Measurements from ENCODE around the gene KY.
"Not testable (repeated sequence)": the region's sequence is repeated elsewhere in the genome, so short reads cannot be mapped to it uniquely, and the experiment has no call there.

The KY gene

GRCh38 chr3:134598763-134599545 lies 51.9 kb downstream of the KY start:
- DNase-seq (ENCODE audit: low spot score) = no peak
- in situ Hi-C loops (cut with MboI; ENCODE audit: low pct_unique_long_range_greater_than_20kb, low sequenced_read_pairs, unreplicated experiment) = no loop called here
- TF ChIP-seq, protein P1, sequence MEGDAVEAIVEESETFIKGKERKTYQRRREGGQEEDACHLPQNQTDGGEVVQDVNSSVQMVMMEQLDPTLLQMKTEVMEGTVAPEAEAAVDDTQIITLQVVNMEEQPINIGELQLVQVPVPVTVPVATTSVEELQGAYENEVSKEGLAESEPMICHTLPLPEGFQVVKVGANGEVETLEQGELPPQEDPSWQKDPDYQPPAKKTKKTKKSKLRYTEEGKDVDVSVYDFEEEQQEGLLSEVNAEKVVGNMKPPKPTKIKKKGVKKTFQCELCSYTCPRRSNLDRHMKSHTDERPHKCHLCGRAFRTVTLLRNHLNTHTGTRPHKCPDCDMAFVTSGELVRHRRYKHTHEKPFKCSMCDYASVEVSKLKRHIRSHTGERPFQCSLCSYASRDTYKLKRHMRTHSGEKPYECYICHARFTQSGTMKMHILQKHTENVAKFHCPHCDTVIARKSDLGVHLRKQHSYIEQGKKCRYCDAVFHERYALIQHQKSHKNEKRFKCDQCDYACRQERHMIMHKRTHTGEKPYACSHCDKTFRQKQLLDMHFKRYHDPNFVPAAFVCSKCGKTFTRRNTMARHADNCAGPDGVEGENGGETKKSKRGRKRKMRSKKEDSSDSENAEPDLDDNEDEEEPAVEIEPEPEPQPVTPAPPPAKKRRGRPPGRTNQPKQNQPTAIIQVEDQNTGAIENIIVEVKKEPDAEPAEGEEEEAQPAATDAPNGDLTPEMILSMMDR (IDR thresholded peaks at IDR 0.05; ENCODE audit: extremely low read depth, insufficient read depth, missing control alignments) = no peak

GRCh38 chr3:134597390-134597970 lies 53.3 kb downstream of the KY start:
- in situ Hi-C loops (cut with MboI; ENCODE audit: low pct_unique_long_range_greater_than_20kb, low sequenced_read_pairs, unreplicated experiment) = no loop called here
- TF ChIP-seq, protein P1 (IDR thresholded peaks at IDR 0.05; ENCODE audit: extremely low read depth, insufficient read depth, missing control alignments) = no peak

DNA sequence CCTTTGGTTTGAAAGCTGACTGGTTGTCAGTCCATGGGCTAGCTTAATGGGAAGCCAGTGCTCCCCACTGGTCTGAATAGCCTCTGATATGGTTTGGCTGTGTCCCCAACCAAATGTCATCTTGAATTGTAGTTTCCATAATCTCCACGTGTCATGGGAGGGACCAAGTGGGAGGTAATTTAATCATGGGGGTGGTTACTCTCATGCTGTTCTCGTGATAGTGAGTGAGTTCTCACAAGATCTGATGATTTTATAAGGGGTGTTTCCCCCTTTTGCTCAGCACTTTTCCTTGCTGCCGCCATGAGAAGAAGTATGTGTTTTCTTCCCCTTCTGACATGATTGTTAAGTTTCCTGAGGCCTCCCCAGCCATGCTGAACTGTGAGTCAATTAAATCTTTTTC lies 55.8 kb downstream of the KY start:
- DNase-seq (ENCODE audit: low spot score); in situ Hi-C loops (cut with MboI; ENCODE audit: low pct_unique_long_range_greater_than_20kb, low sequenced_read_pairs, unreplicated experiment): not testable (repeated sequence)

More at GRCh38 chr3:134597390-134597970, 53.3 kb downstream of the KY start:
- no peak for DNase-seq (ENCODE audit: low spot score)

GRCh38 chr3:134594331-134594741 lies 56.5 kb downstream of the KY start:
- in situ Hi-C loops (cut with MboI; ENCODE audit: low pct_unique_long_range_greater_than_20kb, low sequenced_read_pairs, unreplicated experiment) = no loop called here
- TF ChIP-seq, protein P1 (IDR thresholded peaks at IDR 0.05; ENCODE audit: extremely low read depth, insufficient read depth, missing control alignments) = no peak
- DNase-seq (ENCODE audit: low spot score) = no peak

GRCh38 chr3:134592806-134593205 lies 58.0 kb downstream of the KY start:
- TF ChIP-seq, protein P1 (IDR thresholded peaks at IDR 0.05; ENCODE audit: extremely low read depth, insufficient read depth, missing control alignments) = no peak
- in situ Hi-C loops (cut with MboI; ENCODE audit: low pct_unique_long_range_greater_than_20kb, low sequenced_read_pairs, unreplicated experiment) = no loop called here
- DNase-seq (ENCODE audit: low spot score) = no peak

DNA sequence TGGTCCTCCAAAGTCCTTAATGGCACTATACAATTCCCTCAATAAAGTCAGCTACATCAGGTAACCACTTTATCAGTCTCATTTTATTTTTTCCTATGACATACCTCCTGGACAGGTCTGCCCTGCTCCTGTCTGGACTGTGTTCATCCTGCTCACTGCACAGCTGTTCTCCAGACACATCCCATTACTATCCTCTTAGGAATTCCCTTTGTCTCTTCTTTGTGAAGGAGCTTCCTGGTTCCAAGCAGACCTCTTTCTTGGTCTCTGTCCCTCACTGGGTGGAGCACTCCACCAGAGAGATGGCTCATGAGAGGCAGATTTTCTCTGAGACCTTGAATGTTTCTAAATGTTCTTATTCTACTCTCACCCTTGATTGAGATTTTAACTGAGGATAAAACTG lies 60.1 kb downstream of the KY start:
- DNase-seq (ENCODE audit: low spot score) = no peak
- TF ChIP-seq, protein P1 (IDR thresholded peaks at IDR 0.05; ENCODE audit: extremely low read depth, insufficient read depth, missing control alignments) = no peak
- in situ Hi-C loops (cut with MboI; ENCODE audit: low pct_unique_long_range_greater_than_20kb, low sequenced_read_pairs, unreplicated experiment) = no loop called here

DNA sequence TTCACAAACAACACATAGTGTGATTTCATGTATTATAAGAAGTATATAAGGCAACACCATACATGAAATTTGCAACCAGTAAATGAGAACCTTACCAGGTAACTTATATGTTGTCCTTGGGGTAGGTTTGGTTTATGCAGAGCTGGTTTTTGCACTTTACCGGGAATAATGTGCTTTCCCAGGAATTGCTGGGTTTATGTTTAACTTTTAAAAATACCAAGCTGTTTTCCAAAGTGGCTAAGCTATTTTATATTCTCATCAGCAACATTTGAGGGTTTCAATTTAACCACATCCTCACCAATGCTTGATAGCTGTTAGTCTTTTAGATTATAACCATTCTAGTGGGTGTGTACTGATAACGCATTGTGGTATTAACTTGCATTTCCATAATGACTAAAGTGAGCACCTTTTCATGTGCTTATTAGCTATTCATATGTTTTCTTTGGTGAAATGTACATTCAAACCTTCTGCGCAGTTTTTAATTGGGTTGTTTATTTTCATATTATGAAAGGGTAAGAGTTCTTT lies 71.6 kb downstream of the KY start:
- TF ChIP-seq, protein P1 (IDR thresholded peaks at IDR 0.05; ENCODE audit: extremely low read depth, insufficient read depth, missing control alignments) = no peak
- in situ Hi-C loops (cut with MboI; ENCODE audit: low pct_unique_long_range_greater_than_20kb, low sequenced_read_pairs, unreplicated experiment) = no loop called here
- no peak for DNase-seq (ENCODE audit: low spot score)

Data from GM13977 (cell line).